Body of pancreas (tissue), 4 donors: Measurements from ENCODE around the gene HLA-F.

Source experiments
- CTCF ChIP-seq, 7 experiments: fragments of 450-650 bp in 4 of 7; fragments of 200-600 bp in 3 of 7; sonication (generic) in 3 of 7; IDR thresholded peaks; one replicate each; pipeline ENCODE4 v1.5.1; 2016 to 2019; ENCODE audit warnings: antibody characterized with exemption in 7 of 7
- POLR2A ChIP-seq, 3 donors: fragments of 450-650 bp; IDR thresholded peaks; one replicate each; pipeline ENCODE4 v1.6.1; 2016; ENCODE audit warnings: antibody characterized with exemption in 3 of 3, mild to moderate bottlenecking in 2 of 3

GRCh38 chr6:29762051-29762450 is 38.8 kb downstream of the HLA-F start:
- TF ChIP-seq CTCF (IDR thresholded peaks at IDR 0.05), result no peak
- no peak for TF ChIP-seq POLR2A (IDR thresholded peaks at IDR 0.05)
